Right atrium auricular region (tissue), 2 donors: ENCODE data around the gene BAIAP2L2. TPM values are rescaled to one million over a fixed set of nuclear protein-coding genes. Genes with fewer than 3 reads are reported as not detected.
"Not testable (repeated sequence)": the region's sequence is repeated elsewhere in the genome, so short reads cannot be mapped to it uniquely, and the experiment has no call there.

Experiments
- DNase-seq: peaks from one replicate; pipeline ENCODE4 v3.0.0-alpha.2; 2019; ENCODE audit warnings: low spot score
- H3K27ac ChIP-seq, 2 donors: fragments of 200-600 bp; sonication (generic); 1 replicate in 1 of 2; 2 replicates in 1 of 2; pipeline ENCODE4 v1.5.1; 2016 to 2019
- H3K27me3 ChIP-seq, 2 donors: fragments of 200-600 bp; sonication (generic); one replicate each; pipeline versions ENCODE4 v1.5.1 to v1.6.0; 2017 to 2019
- H3K36me3 ChIP-seq: fragments of 200-600 bp; sonication (generic); one replicate; pipeline ENCODE4 v1.5.1; 2016
- H3K4me1 ChIP-seq, 2 donors: fragments of 200-600 bp; sonication (generic); one replicate each; pipeline versions ENCODE4 v1.5.1 to v1.6.0; 2017 to 2019
- H3K4me3 ChIP-seq, 2 donors: fragments of 200-600 bp; sonication (generic); 1 replicate in 1 of 2; 2 replicates in 1 of 2; pipeline ENCODE4 v1.5.1; 2017 to 2019; ENCODE audit warnings: mild to moderate bottlenecking in 1 of 2, moderate library complexity in 1 of 2
- H3K9me3 ChIP-seq, 2 donors: fragments of 200-600 bp; sonication (generic); one replicate each; pipeline ENCODE4 v1.5.1; 2019
- CTCF ChIP-seq, 2 donors: fragments of 200-600 bp; sonication (generic); IDR thresholded peaks; one replicate each; pipeline ENCODE4 v1.5.1; 2019; ENCODE audit warnings: antibody characterized with exemption in 2 of 2
- total RNA-seq, 2 donors: library from RNA; depleted of rRNA; stranded (reverse); fragments of >200 nt; gene quantifications; one replicate each; pipeline ENCODE4 v1.1.0, GENCODE V29; 2016

The BAIAP2L2 gene
- total RNA-seq: under 1 TPM in 1 of 2 donors, not detected in 1; 0.63 TPM

- DNase-seq: no peak
- H3K36me3 ChIP-seq: no peaks in the 10 kb centered on the region
- H3K4me1 ChIP-seq: peaks cover 0 to 19% of the 10 kb centered on the region in 2 donors
- no peak within 1 kb of the TSS for H3K4me3 ChIP-seq
- no peaks in the 10 kb centered on the region for H3K27me3 ChIP-seq
- no peak within 1 kb of the TSS for H3K27ac ChIP-seq
- TF ChIP-seq CTCF (IDR thresholded peaks at IDR 0.05): no peak
- no peaks in the 10 kb centered on the region for H3K9me3 ChIP-seq
Observed at GRCh38 chr22:38110008-38110862, at the start of gene BAIAP2L2. Gene BAIAP2L2, minus strand, starts transcription at chr22:38110684. Its CDS starts 159 bp downstream, at chr22:38110525.

- Histone ChIP-seq H3K4me1 (no peaks in the 10 kb centered on the region), H3K27ac (no peak overlapping the region), H3K36me3 (no peaks in the 10 kb centered on the region), H3K9me3 (no peaks in the 10 kb centered on the region), H3K27me3 (no peaks in the 10 kb centered on the region), H3K4me3 (no peak overlapping the region)
- no peak for TF ChIP-seq CTCF (IDR thresholded peaks at IDR 0.05)
- no peak for DNase-seq
Observed at GRCh38 chr22:38155703-38156102, 45.2 kb upstream of the BAIAP2L2 start.

GRCh38 chr22:38154563-38154915, 44.1 kb upstream of the BAIAP2L2 start:
- not testable (repeated sequence) for DNase-seq, H3K27ac ChIP-seq, H3K4me3 ChIP-seq, H3K27me3 ChIP-seq, H3K36me3 ChIP-seq, H3K4me1 ChIP-seq, H3K9me3 ChIP-seq

DNA sequence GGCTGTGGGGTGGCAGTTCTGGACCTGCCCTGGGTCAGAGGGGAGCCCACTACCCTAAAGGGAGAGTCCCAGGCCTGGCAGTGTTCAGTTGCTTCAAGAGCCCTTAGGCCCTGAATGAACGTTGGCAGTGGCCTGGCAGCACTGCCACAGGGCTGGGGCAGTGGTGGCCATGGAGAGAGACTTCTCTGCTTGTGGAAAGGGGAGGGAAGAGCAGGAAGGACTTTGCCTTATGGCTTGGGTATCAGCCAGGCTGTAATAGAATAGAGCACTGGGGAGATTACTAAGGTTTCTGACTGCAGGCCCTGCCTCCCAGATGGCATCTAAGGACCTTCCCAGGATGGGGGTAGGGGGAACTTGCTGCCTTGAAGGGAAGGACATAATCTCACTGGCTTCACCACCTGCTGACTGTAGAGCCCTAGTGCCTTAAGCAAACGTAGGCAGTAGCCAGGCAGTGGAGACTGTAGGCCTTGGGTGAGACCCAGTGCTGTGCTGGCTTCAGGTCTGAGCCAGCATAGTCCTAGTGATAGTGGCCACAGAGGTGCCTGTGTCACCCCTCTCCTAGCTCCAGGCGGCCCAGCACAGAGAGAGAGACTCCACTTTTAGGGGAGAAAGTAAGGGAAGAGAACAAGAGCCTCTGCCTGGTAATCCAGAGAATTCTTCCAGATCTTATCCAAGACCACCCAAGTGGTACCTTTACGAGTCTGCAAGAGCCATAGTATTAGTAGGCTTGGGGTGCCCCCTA, 43.5 kb upstream of the BAIAP2L2 start:
- DNase-seq: no peak
- H3K27me3 ChIP-seq: no peaks in the 10 kb centered on the region
- H3K4me1 ChIP-seq: no peaks in the 10 kb centered on the region
- H3K4me3 ChIP-seq: no peak overlapping the region
- no peaks in the 10 kb centered on the region for H3K36me3 ChIP-seq
- H3K27ac ChIP-seq: no peak overlapping the region
- H3K9me3 ChIP-seq: no peaks in the 10 kb centered on the region
- no peak for TF ChIP-seq CTCF (IDR thresholded peaks at IDR 0.05)

- no peaks in the 10 kb centered on the region for H3K27me3 ChIP-seq
- no peak for TF ChIP-seq CTCF (IDR thresholded peaks at IDR 0.05)
- no peaks in the 10 kb centered on the region for H3K4me1 ChIP-seq
- H3K9me3 ChIP-seq: no peaks in the 10 kb centered on the region
- H3K36me3 ChIP-seq: no peaks in the 10 kb centered on the region
- H3K4me3 ChIP-seq: no peak overlapping the region
- H3K27ac ChIP-seq: no peak overlapping the region
- no peak for DNase-seq
Observed at GRCh38 chr22:38151126-38151500, 40.6 kb upstream of the BAIAP2L2 start.

GRCh38 chr22:38148245-38148644, 37.8 kb upstream of the BAIAP2L2 start:
- Histone ChIP-seq H3K9me3 (no peaks in the 10 kb centered on the region), H3K36me3 (peaks cover 3% of the 10 kb centered on the region), H3K4me1 (no peaks in the 10 kb centered on the region), H3K4me3 (no peak overlapping the region), H3K27me3 (no peaks in the 10 kb centered on the region), H3K27ac (no peak overlapping the region)
- no peak for TF ChIP-seq CTCF (IDR thresholded peaks at IDR 0.05)
- no peak for DNase-seq

DNA sequence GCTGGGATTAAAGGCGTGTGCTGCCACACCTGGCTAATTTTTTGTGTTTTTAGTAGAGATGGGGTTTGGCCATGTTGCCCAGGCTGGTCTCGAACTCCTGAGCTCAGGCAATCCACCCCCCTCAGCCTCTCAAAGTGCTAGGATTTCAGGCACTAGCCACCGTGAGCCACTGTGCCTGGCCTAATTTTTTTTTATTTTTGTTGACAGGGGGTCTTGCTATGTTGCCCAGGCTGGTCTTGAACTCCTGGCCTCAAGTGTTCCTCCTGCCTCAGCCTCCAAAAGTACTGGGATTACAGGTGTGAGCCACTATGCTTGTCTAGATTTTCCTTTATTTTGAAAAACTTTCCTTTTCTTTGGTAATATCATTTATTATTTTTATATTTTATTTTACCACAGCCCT, 35.7 kb upstream of the BAIAP2L2 start:
- H3K27ac ChIP-seq, H3K36me3 ChIP-seq, H3K9me3 ChIP-seq, H3K4me3 ChIP-seq, H3K27me3 ChIP-seq, H3K4me1 ChIP-seq, DNase-seq: not testable (repeated sequence)
